ENCODE measurements around the gene YAE1. TPM values are rescaled to one million over a fixed set of nuclear protein-coding genes. Genes with fewer than 3 reads are reported as not detected.

The YAE1 gene
- total RNA-seq, 1 donor from 2014 or later: 20.9 TPM

- TF ChIP-seq CTCF (conservative IDR thresholded peaks at IDR 0.05; ENCODE audit: low read depth, low read length): no peak
- no peak overlapping the region for H3K4me3 ChIP-seq (ENCODE audit: low read depth, low read length)
- DNase-seq (ENCODE audit: low read depth): no peak
Measured at GRCh38 chr7:39620486-39620885, 54.3 kb downstream of the YAE1 start.

GRCh38 chr7:39621261-39621660 is 55.1 kb downstream of the YAE1 start:
- no peak for TF ChIP-seq CTCF (conservative IDR thresholded peaks at IDR 0.05; ENCODE audit: low read depth, low read length)
- no peak for DNase-seq (ENCODE audit: low read depth)
- H3K4me3 ChIP-seq (ENCODE audit: low read depth, low read length): no peak overlapping the region

GRCh38 chr7:39621784-39622411 is 55.7 kb downstream of the YAE1 start:
- H3K4me3 ChIP-seq (ENCODE audit: low read depth, low read length): peak overlapping the region; percentile 80
- no peak for DNase-seq (ENCODE audit: low read depth)
- no peak for TF ChIP-seq CTCF (conservative IDR thresholded peaks at IDR 0.05; ENCODE audit: low read depth, low read length)

Other genes starting within 250 kb of the YAE1 start
- gene RALA, start 57.2 kb downstream of the YAE1 start, total RNA-seq: 23.8 and 24.2 TPM in 2 replicates

Data from epithelial cell of proximal tubule (primary cell).